KMS-11 (cell line): ENCODE results near the gene ACTL6B.
A peak's percentile ranks its signal among the peaks of the same experiment; 100 is the strongest.

Experiments used
- H2AFZ ChIP-seq: fragments of 200-600 bp; sonication (generic); 2 replicates; pipeline ENCODE4 v1.6.1; 2016; ENCODE audit warnings: antibody characterized with exemption, mixed run types, low read depth
- H3K27ac ChIP-seq: fragments of 200-600 bp; sonication (generic); 2 replicates; pipeline ENCODE4 v1.6.1; 2016; ENCODE audit warnings: mild to moderate bottlenecking, mixed run types
- H3K27me3 ChIP-seq: fragments of 200-600 bp; sonication (generic); 2 replicates; pipeline ENCODE4 v1.6.1; 2017; ENCODE audit warnings: mild to moderate bottlenecking, low read depth, mixed run types, moderate library complexity; ENCODE audit not compliant: insufficient read depth
- H3K36me3 ChIP-seq: fragments of 200-600 bp; sonication (generic); 2 replicates; pipeline ENCODE4 v1.6.1; 2017; ENCODE audit warnings: mild to moderate bottlenecking, mixed run types; ENCODE audit not compliant: insufficient read depth
- H3K4me1 ChIP-seq: fragments of 200-600 bp; sonication (generic); 2 replicates; pipeline ENCODE4 v1.6.1; 2016; ENCODE audit warnings: mild to moderate bottlenecking, low read depth, mixed run types; ENCODE audit not compliant: poor library complexity, severe bottlenecking
- H3K4me2 ChIP-seq: fragments of 200-600 bp; sonication (generic); 2 replicates; pipeline ENCODE4 v1.7.0; 2016; ENCODE audit warnings: mild to moderate bottlenecking, mixed run types
- H3K4me3 ChIP-seq: fragments of 200-600 bp; sonication (generic); IDR thresholded peaks from 2 replicates; pipeline ENCODE4 v1.6.1; 2017; ENCODE audit warnings: low read depth, low read length, mixed read lengths; ENCODE audit not compliant: insufficient read depth
- H3K79me2 ChIP-seq: fragments of 200-600 bp; sonication (generic); 2 replicates; pipeline ENCODE4 v1.6.1; 2016; ENCODE audit warnings: low read depth, mixed run types; ENCODE audit not compliant: insufficient read depth
- H3K9ac ChIP-seq: fragments of 200-600 bp; sonication (generic); 2 replicates; pipeline ENCODE4 v1.6.1; 2016; ENCODE audit warnings: mild to moderate bottlenecking, mixed run types
- H4K20me1 ChIP-seq: fragments of 200-600 bp; sonication (generic); 2 replicates; pipeline ENCODE4 v1.6.1; 2016; ENCODE audit warnings: mild to moderate bottlenecking, mixed run types; ENCODE audit not compliant: insufficient read depth
- CTCF ChIP-seq: fragments of 200-600 bp; sonication (generic); conservative IDR thresholded peaks from 2 replicates; pipeline ENCODE4 v1.6.1; 2017; ENCODE audit warnings: low read depth, mild to moderate bottlenecking, antibody characterized with exemption, low read length, moderate library complexity, mixed read lengths

ACTL6B gene

GRCh38 chr7:100602889-100603725 lies 53.1 kb downstream of the ACTL6B start:
- no peak overlapping the region for H3K4me3 ChIP-seq
- no peaks in the 10 kb centered on the region for H3K79me2 ChIP-seq
- H3K4me2 ChIP-seq = peak overlapping the region; percentile 84
- H3K27me3 ChIP-seq = peaks cover 15% of the 10 kb centered on the region; the same call in 1 of the 2 replicates
- peaks cover 11% of the 10 kb centered on the region for H3K4me1 ChIP-seq
- no peaks in the 10 kb centered on the region for H3K36me3 ChIP-seq
- peak overlapping the region; percentile 94; the same call in 1 of the 2 replicates for H2AFZ ChIP-seq
- no peak for TF ChIP-seq CTCF
- no peaks in the 10 kb centered on the region for H4K20me1 ChIP-seq
- peak overlapping the region; percentile 25; the same call in 1 of the 2 replicates for H3K9ac ChIP-seq
- H3K27ac ChIP-seq = no peak overlapping the region

GRCh38 chr7:100600730-100601038 lies 55.6 kb downstream of the ACTL6B start:
- no peaks in the 10 kb centered on the region for H3K36me3 ChIP-seq
- no peak overlapping the region for H2AFZ ChIP-seq
- H3K79me2 ChIP-seq = no peaks in the 10 kb centered on the region
- H4K20me1 ChIP-seq = no peaks in the 10 kb centered on the region
- no peak overlapping the region for H3K4me3 ChIP-seq
- no peak overlapping the region for H3K27ac ChIP-seq
- H3K4me2 ChIP-seq = no peak overlapping the region
- peaks cover 11% of the 10 kb centered on the region for H3K4me1 ChIP-seq
- H3K9ac ChIP-seq = no peak overlapping the region
- H3K27me3 ChIP-seq = peaks cover 28% of the 10 kb centered on the region; the same call in 1 of the 2 replicates
- TF ChIP-seq CTCF = no peak; the same call in 1 of the 2 replicates

GRCh38 chr7:100599911-100600729 lies 56.1 kb downstream of the ACTL6B start:
- no peak overlapping the region for H3K4me2 ChIP-seq
- no peaks in the 10 kb centered on the region for H3K79me2 ChIP-seq
- H3K4me1 ChIP-seq = peaks cover 9% of the 10 kb centered on the region
- H3K4me3 ChIP-seq = no peak overlapping the region
- peak; percentile 47 for TF ChIP-seq CTCF
- H3K36me3 ChIP-seq = no peaks in the 10 kb centered on the region
- H3K27me3 ChIP-seq = peaks cover 30% of the 10 kb centered on the region; the same call in 1 of the 2 replicates
- H4K20me1 ChIP-seq = no peaks in the 10 kb centered on the region
- no peak overlapping the region for H2AFZ ChIP-seq
- no peak overlapping the region for H3K9ac ChIP-seq
- H3K27ac ChIP-seq = no peak overlapping the region

GRCh38 chr7:100598425-100598824 lies 57.8 kb downstream of the ACTL6B start:
- Histone ChIP-seq H3K27ac (no peak overlapping the region), H3K79me2 (no peaks in the 10 kb centered on the region), H3K4me3 (no peak overlapping the region), H3K27me3 (peaks cover 47% of the 10 kb centered on the region; the same call in 1 of the 2 replicates), H3K4me1 (no peaks in the 10 kb centered on the region), H2AFZ (no peak overlapping the region), H4K20me1 (no peaks in the 10 kb centered on the region), H3K4me2 (no peak overlapping the region), H3K9ac (no peak overlapping the region), H3K36me3 (no peaks in the 10 kb centered on the region)
- no peak for TF ChIP-seq CTCF
